Natural killer cell (primary cell): ENCODE data around the gene RUSC1. TPM values are rescaled to one million over a fixed set of nuclear protein-coding genes. Genes with fewer than 3 reads are reported as not detected.

ENCODE experiments used
- ATAC-seq, 3 donors: fragments of 150-1000 bp in 2 of 3; fragments of 200-7000 bp in 1 of 3; cut with Tn5 transposase; 1 replicate in 1 of 3; 2 replicates in 2 of 3; pipeline ENCODE4 v1.10.0; 2021; ENCODE audit warnings: mild to moderate bottlenecking in 2 of 3, moderate library complexity in 2 of 3
- DNase-seq, 2 donors: peaks; one replicate each; pipeline versions ENCODE4 v3.0.0 to v3.0.0-alpha.2; 2013 to 2021; ENCODE audit warnings: mixed read lengths in 1 of 2
- H3K27ac ChIP-seq: one replicate; pipeline ENCODE4 v1.5.1; 2013; ENCODE audit warnings: mild to moderate bottlenecking, low read length
- H3K27me3 ChIP-seq: one replicate; pipeline ENCODE4 v1.6.1; 2013; ENCODE audit warnings: low read length; ENCODE audit not compliant: control insufficient read depth, insufficient read depth
- H3K36me3 ChIP-seq: one replicate; pipeline ENCODE4 v1.6.1; 2013; ENCODE audit warnings: low read length; ENCODE audit not compliant: control insufficient read depth, insufficient read depth
- H3K4me1 ChIP-seq: one replicate; pipeline ENCODE4 v1.6.1; 2013; ENCODE audit warnings: low read length; ENCODE audit not compliant: control insufficient read depth, insufficient read depth
- H3K4me3 ChIP-seq: one replicate; pipeline ENCODE4 v1.5.1; 2013; ENCODE audit warnings: low read length
- H3K9me3 ChIP-seq: one replicate; pipeline ENCODE4 v1.6.1; 2013; ENCODE audit warnings: low read length; ENCODE audit not compliant: control insufficient read depth, insufficient read depth
- H3K27ac Mint-ChIP-seq, 2 donors: one replicate each; pipeline ENCODE4 v1.8.0; 2022; ENCODE audit warnings: mild to moderate bottlenecking in 2 of 2, mixed read lengths in 2 of 2, moderate library complexity in 1 of 2
- H3K27me3 Mint-ChIP-seq, 2 donors: one replicate each; pipeline ENCODE4 v1.8.0; 2022; ENCODE audit warnings: low read depth in 2 of 2, mixed read lengths in 2 of 2
- H3K36me3 Mint-ChIP-seq: one replicate; pipeline ENCODE4 v1.8.0; 2022; ENCODE audit warnings: mixed read lengths
- H3K4me1 Mint-ChIP-seq, 2 donors: one replicate each; pipeline ENCODE4 v1.8.0; 2022; ENCODE audit warnings: mixed read lengths in 2 of 2
- H3K4me3 Mint-ChIP-seq: one replicate; pipeline ENCODE4 v1.8.0; 2022; ENCODE audit warnings: mild to moderate bottlenecking, moderate library complexity, mixed read lengths
- H3K9me3 Mint-ChIP-seq, 2 donors: one replicate each; pipeline ENCODE4 v1.8.0; 2022; ENCODE audit warnings: mixed read lengths in 2 of 2
- WGBS: methylation state at CpG from one replicate; pipeline ENCODE4 v1.1.7; 2013; ENCODE audit warnings: missing lambda C conversion rate; ENCODE audit not compliant: insufficient coverage; 5-methylcytosine and 5-hydroxymethylcytosine counted together
- intact Hi-C: fragments of 100-400 bp; cut with micrococcal nuclease; formaldehyde crosslinking; loops from one replicate; pipeline ENCODE4 v1.14.2; 2022
- total RNA-seq, 4 donors: library from RNA; stranded (reverse); fragments of 120-200 nt in 1 of 4; gene quantifications; one replicate each; pipeline versions ENCODE4 v1.2.3 to v1.2.4, GENCODE V29; 2013 to 2022
- TF ChIP-seq, protein P1 (sequence below): fragments of 200-600 bp; IDR thresholded peaks from one replicate; pipeline ENCODE4 v1.8.0; 2022; ENCODE audit warnings: antibody characterized with exemption

Gene RUSC1
- total RNA-seq, 3 donors from 2014 or later (not counting 1 experiment from before 2014, with no cell fraction given) = 20.4 to 24.7 (median 21.5) TPM

DNA sequence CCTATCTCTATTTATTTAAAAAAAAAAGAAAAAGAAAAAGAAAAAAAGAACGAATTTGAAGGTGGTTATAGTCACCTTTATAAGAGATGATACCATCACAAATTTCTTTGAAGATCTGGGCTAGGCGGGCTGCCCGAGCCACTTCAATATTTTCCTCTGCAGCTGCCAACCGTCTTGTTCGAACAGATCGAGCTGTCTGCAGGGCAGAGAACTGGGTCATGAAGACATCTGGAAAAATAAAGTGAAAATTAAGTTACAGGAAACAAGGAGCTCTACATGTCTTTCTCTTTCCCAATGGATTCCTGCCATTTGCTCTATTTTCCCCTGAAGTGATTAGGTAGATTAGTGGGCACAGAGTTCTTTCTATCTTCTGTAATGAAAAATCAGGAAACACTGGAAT lies 31.9 kb downstream of the RUSC1 start:
- Histone ChIP-seq H3K4me3 (no peak overlapping the region), H3K9me3 (no peaks in the 10 kb centered on the region), H3K36me3 (peaks cover 72% of the 10 kb centered on the region), H3K27ac (no peak overlapping the region), H3K4me1 (no peaks in the 10 kb centered on the region), H3K27me3 (no peaks in the 10 kb centered on the region)
- H3K9me3 Mint-ChIP-seq = no peaks in the 10 kb centered on the region
- peak overlapping the region in 1 of 2 donors; percentile 11 for H3K27ac Mint-ChIP-seq
- no peak overlapping the region for H3K4me3 Mint-ChIP-seq
- ATAC-seq (no peak), DNase-seq (no peak)
- 88% methylated on average over 5 of the region's 6 CpGs for WGBS
- intact Hi-C loops = no loop called here
- no peaks in the 10 kb centered on the region for H3K27me3 Mint-ChIP-seq
- no peaks in the 10 kb centered on the region for H3K4me1 Mint-ChIP-seq
- H3K36me3 Mint-ChIP-seq = peaks cover 27% of the 10 kb centered on the region
- TF ChIP-seq, protein P1, sequence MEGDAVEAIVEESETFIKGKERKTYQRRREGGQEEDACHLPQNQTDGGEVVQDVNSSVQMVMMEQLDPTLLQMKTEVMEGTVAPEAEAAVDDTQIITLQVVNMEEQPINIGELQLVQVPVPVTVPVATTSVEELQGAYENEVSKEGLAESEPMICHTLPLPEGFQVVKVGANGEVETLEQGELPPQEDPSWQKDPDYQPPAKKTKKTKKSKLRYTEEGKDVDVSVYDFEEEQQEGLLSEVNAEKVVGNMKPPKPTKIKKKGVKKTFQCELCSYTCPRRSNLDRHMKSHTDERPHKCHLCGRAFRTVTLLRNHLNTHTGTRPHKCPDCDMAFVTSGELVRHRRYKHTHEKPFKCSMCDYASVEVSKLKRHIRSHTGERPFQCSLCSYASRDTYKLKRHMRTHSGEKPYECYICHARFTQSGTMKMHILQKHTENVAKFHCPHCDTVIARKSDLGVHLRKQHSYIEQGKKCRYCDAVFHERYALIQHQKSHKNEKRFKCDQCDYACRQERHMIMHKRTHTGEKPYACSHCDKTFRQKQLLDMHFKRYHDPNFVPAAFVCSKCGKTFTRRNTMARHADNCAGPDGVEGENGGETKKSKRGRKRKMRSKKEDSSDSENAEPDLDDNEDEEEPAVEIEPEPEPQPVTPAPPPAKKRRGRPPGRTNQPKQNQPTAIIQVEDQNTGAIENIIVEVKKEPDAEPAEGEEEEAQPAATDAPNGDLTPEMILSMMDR = no peak

DNA sequence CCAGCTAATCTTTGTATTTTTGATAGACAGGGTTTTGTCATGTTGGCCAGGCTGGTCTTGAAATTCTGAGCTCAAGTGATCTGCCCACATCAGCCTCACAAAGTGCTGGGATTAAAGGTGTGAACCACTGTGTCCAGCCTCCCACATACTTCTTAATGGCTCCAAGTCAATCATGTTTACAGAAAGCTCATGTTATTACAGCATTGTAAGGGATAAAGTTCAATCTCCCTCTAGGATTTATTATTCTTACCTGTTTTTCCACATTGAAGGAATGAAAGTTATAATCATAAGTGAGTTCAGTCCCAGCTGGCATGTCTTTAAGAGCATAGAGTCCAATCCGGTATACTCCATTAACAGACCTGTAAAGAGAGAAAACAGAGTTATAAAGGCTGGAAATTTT lies 39.4 kb downstream of the RUSC1 start:
- no peaks in the 10 kb centered on the region for H3K9me3 Mint-ChIP-seq
- H3K27ac ChIP-seq = no peak overlapping the region
- 100% methylated on average over 1 of the region's 1 CpG for WGBS
- no peak overlapping the region for H3K27ac Mint-ChIP-seq
- ATAC-seq (no peak), DNase-seq (no peak)
- intact Hi-C loops = no loop called here
- no peak overlapping the region for H3K4me3 ChIP-seq
- TF ChIP-seq, protein P1 = no peak
- no peaks in the 10 kb centered on the region for H3K9me3 ChIP-seq
- no peaks in the 10 kb centered on the region for H3K36me3 Mint-ChIP-seq
- H3K4me1 Mint-ChIP-seq = no peaks in the 10 kb centered on the region
- H3K36me3 ChIP-seq = peaks cover 46% of the 10 kb centered on the region
- H3K4me1 ChIP-seq = no peaks in the 10 kb centered on the region
- no peaks in the 10 kb centered on the region for H3K27me3 ChIP-seq
- H3K4me3 Mint-ChIP-seq = no peak overlapping the region
- H3K27me3 Mint-ChIP-seq = no peaks in the 10 kb centered on the region

DNA sequence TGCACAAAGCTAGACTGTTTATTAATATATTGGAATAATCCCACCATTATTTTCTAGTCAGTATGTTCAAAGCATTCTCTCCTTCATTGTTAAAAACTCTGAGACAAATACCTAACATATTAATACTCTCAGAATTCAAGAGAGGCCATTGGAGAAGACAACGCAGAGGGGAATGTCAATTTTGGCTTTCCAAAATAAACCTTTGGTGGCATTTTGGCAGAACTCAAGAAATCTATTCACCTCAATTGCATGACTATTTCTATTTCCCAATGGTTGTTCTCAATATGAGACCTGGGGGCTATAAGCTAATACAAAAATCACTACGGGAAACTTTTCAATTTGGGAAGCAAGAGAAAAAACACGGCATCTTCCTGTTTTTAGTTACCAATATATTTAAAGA lies 58.5 kb downstream of the RUSC1 start:
- DNase-seq = no peak
- peak overlapping the region in 1 of 2 donors; percentile 68 for H3K27ac Mint-ChIP-seq
- no peaks in the 10 kb centered on the region for H3K9me3 ChIP-seq
- no peaks in the 10 kb centered on the region for H3K4me1 Mint-ChIP-seq
- H3K27me3 Mint-ChIP-seq = no peaks in the 10 kb centered on the region
- no peak overlapping the region for H3K4me3 ChIP-seq
- no peaks in the 10 kb centered on the region for H3K4me1 ChIP-seq
- H3K4me3 Mint-ChIP-seq = no peak overlapping the region
- no peak for ATAC-seq
- H3K36me3 ChIP-seq = peaks cover 45% of the 10 kb centered on the region
- no peaks in the 10 kb centered on the region for H3K27me3 ChIP-seq
- no peaks in the 10 kb centered on the region for H3K9me3 Mint-ChIP-seq
- no peak overlapping the region for H3K27ac ChIP-seq
- WGBS = 100% methylated on average over 1 of the region's 3 CpGs
- intact Hi-C loops = no loop called here
- TF ChIP-seq, protein P1 = no peak
- peaks cover 21% of the 10 kb centered on the region for H3K36me3 Mint-ChIP-seq

DNA sequence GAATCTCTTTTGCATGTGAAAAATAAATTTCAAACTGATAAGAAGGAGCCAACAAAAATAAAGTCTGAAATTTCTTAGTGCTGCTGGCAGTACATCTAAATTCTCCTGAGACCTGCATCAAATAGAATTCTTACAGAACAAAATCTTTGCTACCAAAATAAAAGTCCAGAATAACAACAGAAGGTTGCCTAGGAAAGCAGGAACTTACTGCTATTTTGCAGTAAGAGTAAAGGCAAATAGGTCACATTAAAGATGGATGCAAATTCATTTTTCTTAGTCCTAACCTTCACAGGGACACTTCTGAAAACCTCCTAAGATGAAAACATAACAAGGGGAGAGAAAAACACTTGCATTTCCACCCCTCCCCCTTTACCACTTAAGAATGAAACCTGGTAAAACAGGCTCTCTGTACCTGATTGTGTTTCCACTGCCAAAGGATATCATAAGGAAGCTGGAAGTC lies 59.0 kb downstream of the RUSC1 start:
- ATAC-seq = no peak

More for the DNA sequence above, 59.0 kb downstream of the RUSC1 start:
- Histone ChIP-seq H3K27me3 (no peaks in the 10 kb centered on the region), H3K4me1 (no peaks in the 10 kb centered on the region), H3K4me3 (no peak overlapping the region), H3K9me3 (no peaks in the 10 kb centered on the region), H3K36me3 (peaks cover 40% of the 10 kb centered on the region), H3K27ac (no peak overlapping the region)
- Mint-ChIP-seq H3K4me3 (no peak overlapping the region), H3K36me3 (peaks cover 21% of the 10 kb centered on the region), H3K27me3 (no peaks in the 10 kb centered on the region), H3K27ac (no peak overlapping the region), H3K4me1 (no peaks in the 10 kb centered on the region), H3K9me3 (no peaks in the 10 kb centered on the region)
- peak in 1 of 2 donors; percentile 27 for DNase-seq
- TF ChIP-seq, protein P1 = no peak
- intact Hi-C loops = no loop called here
